Embryonic facial prominence (tissue), 1 donor: ENCODE results near the gene SLC37A2.
"Not testable (repeated sequence)": the region's sequence is repeated elsewhere in the genome, so short reads cannot be mapped to it uniquely, and the experiment has no call there.

ENCODE experiments used
- DNase-seq: peaks from one replicate; pipeline ENCODE4 v3.0.0-alpha.2; 2016; ENCODE audit errors: extremely low spot score

SLC37A2 gene

GRCh38 chr11:125062931-125063428 lies at the start of gene SLC37A2:
Gene SLC37A2 (plus strand): TSS chr11:125063305. CDS start chr11:125063368, 63 bp downstream.
- DNase-seq = no peak

- no peak for DNase-seq
These were observed 46.7 kb upstream of the SLC37A2 start for GRCh38 chr11:125016413-125016812.

GRCh38 chr11:125020342-125020741 lies 42.8 kb upstream of the SLC37A2 start:
- no peak for DNase-seq

- no peak for DNase-seq
These were observed 40.6 kb upstream of the SLC37A2 start for GRCh38 chr11:125022551-125022950.

- no peak for DNase-seq
These were observed 37.1 kb upstream of the SLC37A2 start for GRCh38 chr11:125025968-125026367.

- DNase-seq = not testable (repeated sequence)
These were observed 33.7 kb upstream of the SLC37A2 start for GRCh38 chr11:125029431-125029830.

- DNase-seq = no peak
These were observed 26.2 kb upstream of the SLC37A2 start for GRCh38 chr11:125036933-125037332.

- DNase-seq = no peak
These were observed 13.8 kb upstream of the SLC37A2 start for GRCh38 chr11:125049164-125049792.

GRCh38 chr11:125052047-125052446 lies 11.1 kb upstream of the SLC37A2 start:
- DNase-seq = no peak

GRCh38 chr11:125053167-125053566 lies 9.9 kb upstream of the SLC37A2 start:
- DNase-seq = no peak

- DNase-seq = no peak
These were observed 7.9 kb upstream of the SLC37A2 start for GRCh38 chr11:125055107-125055715.

GRCh38 chr11:125056111-125056510 lies 7.0 kb upstream of the SLC37A2 start:
- not testable (repeated sequence) for DNase-seq

GRCh38 chr11:125056931-125057692 lies 6.0 kb upstream of the SLC37A2 start:
- no peak for DNase-seq

GRCh38 chr11:125057693-125058016 lies 5.5 kb upstream of the SLC37A2 start:
- DNase-seq = no peak

- DNase-seq = no peak
These were observed 1.8 kb upstream of the SLC37A2 start for GRCh38 chr11:125061281-125061680.

- no peak for DNase-seq
These were observed 731 bp upstream of the SLC37A2 start for GRCh38 chr11:125062218-125062930.

- no peak for DNase-seq
These were observed 431 bp downstream of the SLC37A2 start for GRCh38 chr11:125063429-125064043.

GRCh38 chr11:125064070-125064469 lies 965 bp downstream of the SLC37A2 start:
- DNase-seq = no peak

- no peak for DNase-seq
These were observed 5.3 kb downstream of the SLC37A2 start for GRCh38 chr11:125068368-125068767.

GRCh38 chr11:125069008-125069407 lies 5.9 kb downstream of the SLC37A2 start:
- DNase-seq = no peak

GRCh38 chr11:125069796-125070195 lies 6.7 kb downstream of the SLC37A2 start:
- DNase-seq = no peak
